ENCODE data around the gene FUNDC2. TPM values are rescaled to one million over a fixed set of nuclear protein-coding genes. Genes with fewer than 3 reads are reported as not detected.
"Not testable (repeated sequence)": the region's sequence is repeated elsewhere in the genome, so short reads cannot be mapped to it uniquely, and the experiment has no call there.

FUNDC2 gene, protein sequence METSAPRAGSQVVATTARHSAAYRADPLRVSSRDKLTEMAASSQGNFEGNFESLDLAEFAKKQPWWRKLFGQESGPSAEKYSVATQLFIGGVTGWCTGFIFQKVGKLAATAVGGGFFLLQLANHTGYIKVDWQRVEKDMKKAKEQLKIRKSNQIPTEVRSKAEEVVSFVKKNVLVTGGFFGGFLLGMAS
- total RNA-seq: 27.5 and 57.7 TPM in 2 replicates

DNA sequence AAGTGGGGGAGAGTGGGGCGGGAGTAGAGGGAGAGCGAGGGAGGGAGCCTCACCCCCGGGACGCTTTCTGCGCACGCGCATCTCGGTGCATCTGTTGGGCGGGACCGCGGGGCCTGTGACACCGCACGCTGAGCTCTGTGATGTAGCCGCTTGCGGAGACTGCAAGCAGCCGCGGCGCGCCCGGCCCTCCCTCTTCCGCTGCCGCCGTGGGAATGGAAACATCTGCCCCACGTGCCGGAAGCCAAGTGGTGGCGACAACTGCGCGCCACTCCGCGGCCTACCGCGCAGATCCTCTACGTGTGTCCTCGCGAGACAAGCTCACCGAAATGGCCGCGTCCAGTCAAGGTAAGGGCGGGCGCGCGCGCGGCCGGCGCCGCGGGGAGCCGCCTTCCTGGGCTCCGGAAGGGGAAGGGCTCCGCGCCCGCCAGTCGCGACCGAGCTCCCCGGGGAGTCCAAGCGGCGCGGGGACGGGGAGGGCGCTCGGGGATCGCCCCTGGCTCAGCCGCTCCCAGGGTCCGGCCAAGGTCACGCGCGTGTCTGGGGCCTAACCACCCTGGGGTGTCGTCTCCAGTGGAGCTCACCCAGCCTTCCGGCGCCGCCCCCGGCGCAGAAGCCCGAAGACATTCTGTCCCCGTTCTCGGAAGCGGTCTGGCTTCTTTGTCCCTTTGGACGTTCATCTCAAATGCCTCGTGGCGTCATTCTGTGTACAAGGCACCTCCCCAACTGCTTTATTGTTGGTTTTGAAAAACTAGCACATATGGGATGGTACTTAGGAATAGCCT is at the start of gene FUNDC2:
FUNDC2 (plus strand) TSS at position 118 of the 782 bp plus-strand sequence; CDS start at position 213, 95 bp downstream.
- peak; percentile 96 to 98 for DNase-seq (ENCODE audit: low read depth in 2 of 2)

- no peak for DNase-seq (ENCODE audit: low read depth in 2 of 2)
Observed at GRCh38 chrX:154979629-154980028, 47.0 kb upstream of the FUNDC2 start.

DNA sequence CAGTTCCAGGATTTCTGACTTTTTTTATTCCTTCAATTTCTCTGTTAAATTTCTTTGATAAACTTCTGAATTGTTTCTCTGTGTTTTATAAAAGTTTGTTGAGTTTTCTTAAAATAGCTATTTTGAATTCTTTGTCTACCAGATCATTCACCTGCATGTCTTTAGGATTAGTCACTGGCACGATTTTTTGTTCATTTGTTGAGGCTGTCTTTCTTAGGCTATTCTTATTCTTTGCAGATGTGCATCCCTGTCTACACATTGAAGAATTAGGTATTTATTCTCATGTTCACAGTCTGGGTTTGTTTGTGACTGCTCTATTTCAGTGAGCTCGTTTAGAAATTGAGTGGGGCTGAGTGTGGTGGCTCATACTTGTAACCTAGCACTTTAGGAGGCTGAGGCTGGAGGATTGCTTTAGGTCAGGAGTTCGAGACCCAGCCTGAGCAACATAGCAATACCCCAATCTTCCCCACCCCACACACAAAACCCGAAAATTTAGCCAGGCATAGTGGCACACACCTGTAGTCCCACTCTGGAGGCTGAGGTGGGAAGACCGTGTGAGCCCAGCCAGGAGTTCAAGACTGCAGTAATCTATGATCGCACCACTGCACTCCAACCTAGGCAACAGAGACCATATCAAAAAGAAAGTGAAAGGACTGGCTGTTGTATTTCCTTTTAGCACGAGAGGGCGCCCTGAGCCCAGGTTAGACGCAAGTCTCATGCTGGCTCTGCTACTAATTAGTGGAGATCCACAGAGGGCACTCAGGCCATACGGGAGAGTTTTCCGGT is 46.1 kb upstream of the FUNDC2 start:
- DNase-seq (ENCODE audit: low read depth in 2 of 2): peak; percentile 63 to 77

GRCh38 chrX:154981116-154981411 is 45.6 kb upstream of the FUNDC2 start:
- no peak for DNase-seq (ENCODE audit: low read depth in 2 of 2)

GRCh38 chrX:154986826-154987575 is 39.6 kb upstream of the FUNDC2 start:
- peak in 1 of 2 donors; percentile 54 for DNase-seq (ENCODE audit: low read depth in 2 of 2)

DNA sequence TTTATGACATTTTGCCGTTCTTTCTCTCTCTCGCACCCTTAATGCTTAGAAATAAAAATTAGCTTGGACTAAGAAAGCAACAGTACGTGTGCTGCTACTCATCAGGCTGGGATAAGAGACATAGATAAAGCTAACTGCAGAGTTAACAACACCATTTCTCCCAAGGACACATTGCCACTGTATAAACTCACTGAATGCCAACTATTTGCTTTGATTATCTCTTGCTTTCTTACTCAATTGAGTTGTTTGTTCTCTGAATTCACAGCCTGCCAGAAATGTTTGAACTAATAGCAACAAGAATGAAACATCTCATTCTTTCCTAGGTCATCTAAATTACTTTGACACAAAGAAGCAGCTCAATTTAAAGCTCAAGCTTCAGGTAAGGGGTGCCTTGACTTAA is 38.7 kb upstream of the FUNDC2 start:
- DNase-seq (ENCODE audit: low read depth in 2 of 2): no peak

- DNase-seq (ENCODE audit: low read depth in 2 of 2): peak in 1 of 2 donors; percentile 36
Observed at GRCh38 chrX:154988719-154989118, 37.9 kb upstream of the FUNDC2 start.

DNA sequence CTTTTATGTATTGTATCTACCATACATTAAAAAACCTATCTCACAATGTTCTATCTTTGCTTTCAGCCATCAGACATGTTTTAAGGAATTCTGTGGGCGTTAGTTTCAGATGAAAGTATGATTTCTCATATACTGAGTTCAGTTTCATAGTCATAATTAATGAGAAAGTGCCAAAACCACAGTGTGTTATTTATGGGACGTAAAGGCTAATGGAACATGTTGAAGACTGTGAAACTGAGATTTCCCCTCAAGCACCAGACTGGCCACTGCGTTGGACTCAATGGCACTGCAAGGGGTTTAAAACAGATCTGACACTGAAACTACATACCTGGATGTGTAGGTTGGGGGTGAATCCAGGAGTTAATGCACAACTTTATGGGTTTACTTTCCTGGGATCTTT is 36.1 kb upstream of the FUNDC2 start:
- DNase-seq (ENCODE audit: low read depth in 2 of 2): no peak

GRCh38 chrX:154991039-154991438 is 35.6 kb upstream of the FUNDC2 start:
- no peak for DNase-seq (ENCODE audit: low read depth in 2 of 2)

DNA sequence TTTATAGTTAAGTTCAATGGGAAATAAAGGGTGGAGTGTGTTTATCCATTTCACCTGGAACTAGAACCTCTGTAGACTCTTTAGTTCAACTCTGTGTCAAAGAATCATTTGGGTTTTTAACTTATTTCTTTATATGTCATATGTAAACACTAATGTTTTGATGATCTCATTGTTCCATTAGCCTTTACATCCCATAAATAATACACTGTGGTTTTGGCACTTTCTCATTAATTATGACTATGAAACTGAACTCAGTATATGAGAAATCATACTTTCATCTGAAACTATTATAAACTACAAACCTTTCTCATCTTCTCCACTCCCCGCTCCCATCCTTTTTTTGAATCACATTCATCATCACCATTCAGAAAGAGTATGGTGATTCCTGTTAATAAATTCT is 35.2 kb upstream of the FUNDC2 start:
- no peak for DNase-seq (ENCODE audit: low read depth in 2 of 2)

- no peak for DNase-seq (ENCODE audit: low read depth in 2 of 2)
Observed at GRCh38 chrX:154998204-154998880, 28.3 kb upstream of the FUNDC2 start.

DNA sequence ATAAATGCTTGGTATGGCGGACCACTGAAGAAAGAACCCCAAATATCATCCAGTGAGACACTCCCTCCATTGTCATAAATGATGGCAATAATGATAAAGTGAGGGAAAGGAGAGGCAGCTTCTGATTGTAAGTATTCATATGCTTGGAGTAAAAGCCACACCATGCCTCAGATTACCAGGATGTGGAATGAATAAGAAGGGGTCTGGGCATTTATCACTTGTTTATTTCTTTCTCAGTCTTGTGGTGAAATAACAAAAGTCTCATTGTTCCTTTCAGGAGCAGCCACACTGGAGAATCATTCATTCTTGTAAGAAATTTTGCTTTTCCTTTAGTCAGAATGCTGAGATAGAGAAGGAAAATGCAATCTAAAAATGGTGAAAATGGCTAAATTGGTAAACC is 25.8 kb upstream of the FUNDC2 start:
- no peak for DNase-seq (ENCODE audit: low read depth in 2 of 2)

- DNase-seq (ENCODE audit: low read depth in 2 of 2): no peak
Observed at GRCh38 chrX:155001873-155002272, 24.8 kb upstream of the FUNDC2 start.

DNA sequence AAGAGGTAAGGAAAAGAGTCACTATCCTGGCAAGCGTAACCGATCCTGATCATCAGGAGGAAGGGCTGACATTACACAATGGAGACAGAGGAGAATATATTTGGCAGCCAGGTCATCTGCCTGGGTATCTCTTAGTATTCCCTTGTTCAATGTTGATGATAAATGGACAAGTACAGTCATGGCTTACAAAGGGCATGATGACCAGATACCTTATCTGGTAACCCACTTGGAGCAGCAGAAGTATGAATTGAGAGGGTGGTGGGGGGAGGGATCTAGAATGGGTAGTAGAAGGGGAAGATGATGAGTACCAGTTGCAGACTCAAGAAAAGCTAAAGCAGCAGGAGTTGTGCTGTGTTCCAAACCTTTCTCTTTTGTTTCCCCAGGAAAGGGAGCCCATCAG is 21.5 kb upstream of the FUNDC2 start:
- no peak for DNase-seq (ENCODE audit: low read depth in 2 of 2)

DNA sequence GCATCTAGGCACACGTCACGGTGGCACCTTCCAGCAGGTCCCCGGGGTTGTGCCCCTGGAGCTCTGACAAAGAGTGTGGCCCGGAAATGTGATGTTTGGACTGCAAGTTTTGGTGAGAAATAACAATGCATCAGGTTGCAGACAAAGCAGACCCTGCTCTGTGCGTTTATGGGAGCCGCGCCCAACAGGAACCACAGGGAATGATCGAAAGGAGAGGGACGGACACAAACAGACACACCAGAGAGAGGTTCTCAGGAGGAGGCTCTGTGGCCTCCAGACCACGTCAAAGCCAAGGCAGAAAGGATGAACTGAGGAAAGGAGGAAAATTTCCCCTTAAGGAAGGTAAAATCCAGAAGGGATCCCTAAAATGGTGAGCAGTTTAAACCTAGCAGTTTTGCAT is 20.3 kb upstream of the FUNDC2 start:
- not testable (repeated sequence) for DNase-seq (ENCODE audit: low read depth in 2 of 2)

GRCh38 chrX:155006913-155007671 is 19.6 kb upstream of the FUNDC2 start:
- peak in 1 of 2 donors; percentile 29 for DNase-seq (ENCODE audit: low read depth in 2 of 2)

DNA sequence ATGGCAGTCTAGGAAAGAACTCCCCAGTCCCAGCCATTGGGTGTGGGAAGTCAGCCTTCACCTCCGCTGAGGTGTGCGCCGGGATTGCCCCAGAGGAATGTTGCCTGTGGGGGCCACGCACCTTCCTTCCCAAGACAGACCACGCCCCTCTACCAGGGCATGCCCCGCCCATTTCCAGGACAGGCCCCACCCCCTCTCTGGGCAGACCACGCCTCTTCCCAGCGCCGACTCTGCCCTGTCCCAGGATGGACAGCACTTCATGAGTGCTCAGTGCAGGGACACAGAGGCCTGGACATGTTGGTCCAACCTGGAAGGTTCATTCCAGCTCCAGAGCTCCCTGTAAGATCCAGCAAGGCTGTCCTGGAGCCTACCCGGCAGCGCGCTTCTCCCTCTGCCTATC is 18.1 kb upstream of the FUNDC2 start:
- not testable (repeated sequence) for DNase-seq (ENCODE audit: low read depth in 2 of 2)

GRCh38 chrX:155009994-155010472 is 16.6 kb upstream of the FUNDC2 start:
- DNase-seq (ENCODE audit: low read depth in 2 of 2): peak; percentile 35 to 92

- DNase-seq (ENCODE audit: low read depth in 2 of 2): no peak
Observed at GRCh38 chrX:155020591-155020990, 6.1 kb upstream of the FUNDC2 start.

- DNase-seq (ENCODE audit: low read depth in 2 of 2): no peak
Observed at GRCh38 chrX:155022585-155022984, 4.1 kb upstream of the FUNDC2 start, which contains the start of gene F8. F8 (minus strand) TSS chrX:155022723; CDS start chrX:155022552, 171 bp downstream.

Measured in lung microvascular endothelial cell (primary cell).